HG02798 (cell line): Measurements from ENCODE around the gene DLG5.

Experiments used
- ATAC-seq: cut with Tn5 transposase; IDR thresholded peaks from one replicate; pipeline ENCODE4 v1.9.1; 2021; ENCODE audit warnings: mild to moderate bottlenecking; ENCODE audit not compliant: unreplicated experiment, poor library complexity

DLG5 gene

GRCh38 chr10:77893386-77893785 is 33.2 kb downstream of the DLG5 start:
- ATAC-seq, result no peak

DNA sequence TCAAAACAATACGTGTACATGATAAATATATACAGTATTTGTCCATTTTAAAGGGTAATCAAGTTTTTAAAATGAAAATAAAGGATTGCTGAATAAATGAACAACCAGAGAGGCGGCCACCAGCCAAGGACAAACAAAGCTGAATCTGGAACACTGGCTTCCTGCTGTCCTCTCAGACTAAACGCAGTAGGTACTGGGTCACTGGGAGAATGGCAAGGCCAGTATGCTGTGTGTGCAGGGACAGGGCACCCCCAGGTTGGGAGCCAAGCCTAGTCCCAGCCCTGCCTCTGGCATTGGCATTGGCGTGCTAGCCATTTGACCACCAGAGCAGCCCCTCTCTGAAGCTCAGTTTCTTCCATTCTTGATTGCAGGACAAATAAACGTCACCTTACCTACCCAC is 33.8 kb downstream of the DLG5 start:
- ATAC-seq, result no peak

GRCh38 chr10:77892021-77892739 is 34.4 kb downstream of the DLG5 start:
- no peak for ATAC-seq

DNA sequence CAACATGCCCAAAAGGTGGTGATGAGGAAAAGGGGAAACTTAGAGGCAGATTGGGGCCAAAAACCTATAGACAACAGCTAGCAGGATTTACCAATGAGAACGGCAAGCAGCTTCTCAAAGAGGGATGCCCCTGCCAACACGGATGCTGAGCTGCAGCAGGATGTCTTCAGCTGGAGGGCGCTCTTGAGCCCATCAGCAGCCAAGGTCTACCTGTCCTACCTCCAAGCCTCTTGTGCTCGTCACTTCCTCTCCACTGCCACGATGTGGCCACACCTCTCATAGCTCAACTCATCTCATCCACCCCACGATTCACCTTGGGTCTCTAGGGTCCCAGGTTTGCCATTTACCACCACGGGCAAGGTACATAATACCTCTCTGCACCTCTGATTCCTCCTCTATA is 36.5 kb downstream of the DLG5 start:
- ATAC-seq, result no peak

DNA sequence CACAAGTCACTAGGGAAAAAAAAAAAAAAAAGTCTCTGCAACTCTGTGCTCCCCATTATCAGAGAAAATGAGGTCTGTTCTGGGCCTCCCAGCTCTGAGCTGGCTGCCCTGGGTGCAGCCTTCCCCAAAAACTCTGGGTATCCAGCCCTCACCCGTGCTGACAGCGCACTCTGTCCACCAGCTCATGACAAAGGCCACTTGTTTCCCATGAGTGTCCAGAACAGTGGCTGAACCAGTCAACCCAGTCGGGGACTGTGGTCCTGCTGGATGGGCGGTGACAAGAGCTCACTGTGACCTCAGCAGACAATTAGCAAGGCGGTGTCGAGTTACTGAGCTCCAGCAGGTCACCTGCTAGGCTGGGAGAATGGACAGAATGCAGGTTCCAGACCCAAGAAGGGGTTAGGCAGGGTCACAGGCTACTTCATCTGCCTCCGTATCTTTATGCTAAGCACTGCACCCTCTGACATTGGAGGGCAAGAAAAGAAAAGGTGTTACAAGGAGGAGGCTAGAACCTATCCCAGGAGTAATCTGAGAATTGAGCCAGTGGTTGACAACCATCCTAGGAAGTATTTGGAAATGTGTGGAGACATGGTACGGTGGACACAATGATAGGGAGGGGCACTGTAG is 37.2 kb downstream of the DLG5 start:
- ATAC-seq, result no peak

DNA sequence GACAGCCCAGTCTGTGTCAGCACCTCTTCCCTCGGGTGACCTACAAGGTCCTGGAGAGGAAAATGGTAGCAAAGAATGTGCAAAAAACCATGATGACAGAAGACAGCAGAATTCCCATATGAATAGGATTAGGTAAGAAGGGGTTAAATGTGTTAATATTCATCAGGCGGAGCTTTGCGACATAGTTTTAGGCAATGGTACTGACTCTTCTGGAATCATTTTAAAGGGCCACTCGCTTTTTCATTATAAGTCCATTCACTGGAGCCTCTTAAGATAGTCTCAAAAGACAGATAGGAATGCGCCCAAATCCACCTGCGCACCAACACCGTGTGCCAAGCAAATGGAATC is 38.2 kb downstream of the DLG5 start:
- no peak for ATAC-seq

DNA sequence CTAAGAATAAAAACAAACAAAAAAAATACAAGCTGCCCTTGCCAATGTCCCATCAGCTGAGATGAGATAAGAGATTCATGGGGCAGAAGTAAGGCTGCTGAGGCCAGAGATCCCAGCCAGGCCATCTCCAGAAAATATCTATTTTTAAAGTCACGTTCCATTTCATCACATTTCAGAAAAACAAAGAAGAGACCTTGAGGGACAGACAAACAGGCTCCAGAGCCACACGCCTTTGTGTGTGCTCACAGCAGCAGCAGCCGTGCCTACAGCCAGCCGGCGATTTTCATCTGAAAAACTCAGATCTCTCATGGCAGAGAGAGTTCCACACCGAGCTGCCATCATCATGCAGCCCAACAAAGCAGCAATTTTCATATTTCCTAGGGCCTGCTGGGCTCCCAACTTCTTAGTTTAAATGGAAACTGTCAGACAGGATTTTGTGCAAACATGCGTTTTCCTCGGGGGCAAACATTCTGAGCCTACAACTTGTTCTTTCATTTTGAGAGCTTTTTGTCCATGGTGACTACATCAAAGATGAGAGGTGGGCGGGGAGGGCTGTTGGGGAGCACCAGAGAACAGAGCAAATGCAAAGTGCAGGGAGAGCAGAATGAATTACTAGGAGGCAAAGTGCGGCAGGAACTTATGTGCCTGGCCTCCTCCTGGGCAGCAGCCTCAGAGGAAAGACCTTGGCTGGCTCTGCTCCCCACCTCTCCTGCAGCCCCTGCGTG is 38.8 kb downstream of the DLG5 start:
- ATAC-seq, result no peak

DNA sequence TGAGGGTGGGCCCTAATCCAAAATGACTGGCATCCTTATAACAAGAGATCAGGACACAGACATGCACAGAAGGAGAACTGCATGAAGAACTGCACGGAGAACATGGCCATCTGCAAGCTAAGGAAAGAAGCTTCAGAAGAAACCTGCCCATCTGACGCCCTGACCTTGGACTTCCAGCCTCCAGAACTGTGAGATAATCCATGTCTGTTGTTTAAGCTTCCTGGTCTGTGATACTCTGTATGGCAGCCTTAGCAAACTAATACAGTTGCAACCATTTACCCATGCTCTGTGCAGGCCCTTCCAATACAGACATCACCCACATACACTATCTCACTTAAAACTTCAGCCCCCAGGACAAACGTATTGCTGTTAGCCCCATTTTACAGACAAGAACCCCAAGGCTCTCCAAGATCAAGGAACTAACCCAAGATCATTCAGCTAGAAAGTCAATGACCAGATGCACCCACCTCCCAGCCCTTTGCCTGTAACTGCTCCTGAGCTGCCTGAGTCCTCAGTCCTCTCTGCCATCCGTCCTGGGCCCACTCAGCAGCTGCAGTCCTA is 39.7 kb downstream of the DLG5 start:
- ATAC-seq, result no peak

DNA sequence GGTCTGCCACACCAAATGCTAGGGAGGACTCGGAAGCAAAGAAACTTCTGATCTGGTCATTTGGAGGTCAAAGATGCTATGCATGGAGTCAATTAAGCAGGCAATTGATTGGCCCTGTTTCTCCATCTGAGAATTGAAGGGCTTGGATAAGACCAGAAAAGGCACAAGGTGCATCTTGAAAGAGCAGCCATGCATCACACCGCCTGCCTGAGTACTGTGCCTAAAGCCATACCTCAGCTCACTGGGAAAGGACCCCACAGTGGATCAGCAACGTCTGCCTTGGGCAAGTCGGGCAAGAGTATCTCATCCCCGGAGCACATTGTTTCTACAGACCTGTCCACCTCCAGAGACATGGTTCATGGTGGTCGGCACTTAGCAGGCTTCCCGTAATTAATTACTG is 42.4 kb downstream of the DLG5 start:
- no peak for ATAC-seq

DNA sequence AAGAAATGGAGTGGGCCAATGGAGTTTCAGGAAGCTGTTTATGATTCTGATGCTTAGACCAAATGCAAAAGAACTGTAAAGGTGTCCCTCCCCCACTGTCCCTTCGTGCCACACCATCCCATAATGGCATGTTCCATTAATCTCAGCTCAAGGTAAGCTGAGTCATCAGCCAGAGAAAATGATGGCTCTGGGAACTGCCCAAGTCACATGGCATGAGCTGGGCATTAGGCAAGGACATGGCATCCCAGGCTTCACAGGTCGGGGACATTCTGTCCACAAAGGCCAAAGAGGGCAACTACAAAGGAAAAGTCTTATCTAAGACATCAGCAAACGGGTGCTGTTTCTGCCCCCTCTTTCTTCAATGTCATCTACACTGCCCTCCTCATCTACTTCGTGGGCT is 44.9 kb downstream of the DLG5 start:
- ATAC-seq, result no peak

- ATAC-seq, result no peak
These were observed 45.3 kb downstream of the DLG5 start for GRCh38 chr10:77881222-77881621.

- no peak for ATAC-seq
These were observed 46.8 kb downstream of the DLG5 start for GRCh38 chr10:77879710-77880109.

- no peak for ATAC-seq
These were observed 47.5 kb downstream of the DLG5 start for GRCh38 chr10:77879065-77879464.

DNA sequence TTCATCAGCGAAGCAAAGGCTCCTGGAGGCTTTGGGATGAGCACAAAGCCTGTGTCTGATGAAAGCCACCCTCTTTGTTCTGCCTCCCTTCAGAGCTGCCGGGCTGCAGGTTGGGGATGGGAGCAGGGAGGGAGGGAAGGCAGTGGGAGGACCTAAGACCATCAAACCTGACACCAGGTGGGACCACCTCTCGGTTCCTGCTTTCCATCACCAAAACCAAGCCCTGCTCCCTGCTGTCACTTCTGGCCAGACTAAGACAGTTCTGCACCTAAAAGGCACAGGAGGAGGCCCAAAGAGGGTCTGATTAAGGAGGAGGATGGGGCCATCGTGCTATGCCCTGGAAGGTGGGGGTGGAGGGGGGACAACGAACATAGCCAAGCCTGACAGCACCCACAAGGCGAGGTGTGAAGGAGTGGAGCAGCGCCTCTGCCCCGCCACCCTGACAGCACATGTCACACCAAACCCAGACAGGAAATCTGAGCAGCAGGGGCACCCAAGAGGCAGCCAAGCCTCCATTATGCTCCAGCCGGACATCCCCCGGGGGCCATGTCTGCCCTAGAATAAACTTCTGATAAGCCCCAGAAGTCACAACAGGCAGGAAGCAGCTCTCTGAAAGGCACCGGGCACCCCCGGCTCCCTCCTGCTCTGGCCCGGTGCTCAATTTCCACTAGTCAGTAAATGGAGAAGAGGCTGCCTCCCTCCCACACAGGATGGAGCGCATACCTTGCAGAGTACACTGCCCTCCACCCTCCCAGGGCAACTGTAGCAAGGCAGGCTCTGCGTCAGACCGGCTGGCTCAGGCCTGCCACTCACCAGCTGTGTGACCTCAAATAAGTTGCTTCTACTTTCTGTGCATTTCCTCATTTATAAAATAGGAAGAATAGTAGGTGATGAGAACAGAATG is 48.9 kb downstream of the DLG5 start:
- ATAC-seq, result peak; percentile 69

- no peak for ATAC-seq
These were observed 50.8 kb downstream of the DLG5 start for GRCh38 chr10:77875730-77876129.

DNA sequence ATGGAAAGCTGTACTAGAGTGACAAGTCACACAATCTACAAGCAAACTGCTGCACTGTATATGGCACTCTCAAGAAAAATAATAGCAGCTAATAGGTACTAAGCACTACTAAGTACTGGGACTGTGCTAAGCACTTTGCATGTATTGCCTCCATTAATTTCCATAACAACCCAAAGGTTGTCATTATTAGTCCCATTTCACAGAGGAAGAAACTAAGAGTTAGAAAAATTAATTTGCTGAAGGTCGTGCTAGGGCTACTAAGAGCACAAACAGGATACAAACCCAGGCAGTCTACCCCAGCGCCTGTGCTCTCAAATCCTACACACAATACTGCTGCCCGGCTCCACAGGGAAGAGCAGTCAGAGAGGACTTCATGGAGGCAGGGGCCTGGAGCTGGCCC is 51.7 kb downstream of the DLG5 start:
- ATAC-seq, result no peak

DNA sequence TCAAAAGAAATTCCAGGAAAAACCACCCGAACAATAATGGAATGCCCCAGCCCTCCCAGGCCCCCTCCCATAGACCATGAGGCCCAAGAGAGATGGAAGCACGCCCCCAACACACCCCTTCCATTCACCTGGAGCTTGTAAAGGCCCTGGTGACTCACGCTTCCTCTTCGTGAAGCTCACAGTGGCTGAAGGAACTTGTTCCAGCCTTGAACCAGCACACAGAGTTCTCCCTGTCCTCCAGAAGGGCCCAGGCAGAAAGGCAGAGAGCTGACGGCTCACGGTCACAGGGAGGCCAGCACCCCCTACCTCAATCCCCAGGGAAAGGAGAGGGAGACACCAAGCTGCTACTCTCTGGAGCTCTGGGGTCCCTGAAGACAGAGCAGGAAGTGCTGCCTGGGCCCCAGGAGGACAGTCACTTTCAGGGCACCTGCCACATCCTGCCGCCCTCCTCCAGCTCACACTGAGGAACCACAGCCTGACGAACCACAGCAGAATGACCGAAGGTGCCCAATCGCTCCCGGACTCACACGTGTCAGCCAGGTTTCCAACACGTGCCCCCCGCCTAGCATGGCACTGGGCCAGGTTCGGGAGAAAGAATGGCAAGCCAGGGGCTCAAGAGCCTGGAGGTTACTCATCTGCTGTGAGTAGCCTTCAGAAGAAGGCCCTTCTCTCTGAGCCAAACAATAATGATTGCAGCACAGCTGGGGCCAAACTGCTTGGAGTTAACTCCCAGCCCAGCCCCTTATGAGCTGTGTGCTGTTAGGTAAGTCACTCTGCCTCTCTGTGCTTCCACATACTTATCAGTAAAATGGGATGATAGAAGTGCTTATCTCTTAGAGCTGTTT is 52.8 kb downstream of the DLG5 start:
- ATAC-seq, result peak; percentile 84

DNA sequence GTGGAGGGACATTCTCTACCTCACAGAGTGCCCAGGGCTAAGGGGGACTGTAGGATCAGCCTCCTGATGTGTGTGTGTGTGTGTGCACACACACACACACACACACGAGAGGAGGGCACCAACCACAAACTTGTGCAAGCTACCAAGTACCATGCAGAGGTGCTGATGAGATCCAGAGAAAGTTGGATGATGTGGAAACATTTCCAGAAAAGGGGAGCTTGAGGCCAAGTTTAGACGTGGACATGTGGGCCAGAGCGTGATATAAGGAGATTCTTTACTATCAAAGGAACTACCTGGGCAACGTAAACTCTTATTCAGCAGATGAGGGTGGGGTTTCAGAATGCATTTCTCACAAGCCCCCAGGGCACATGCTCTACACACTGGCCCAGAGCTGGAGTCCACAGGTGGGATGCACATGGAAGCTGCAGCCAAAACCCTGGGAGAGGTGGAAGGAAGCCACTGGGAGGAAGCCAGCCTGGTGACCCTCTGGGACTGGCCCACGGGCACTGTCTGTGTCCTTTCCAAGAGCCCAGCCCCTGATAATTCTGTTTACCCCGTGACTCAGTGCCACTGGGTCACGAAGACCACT is 53.5 kb downstream of the DLG5 start:
- no peak for ATAC-seq
